Colonic mucosa (tissue), 4 donors: ENCODE data around the gene PACS1. TPM values are rescaled to one million over a fixed set of nuclear protein-coding genes. Genes with fewer than 3 reads are reported as not detected.

Experiments
- DNase-seq: peaks from one replicate; pipeline ENCODE4 v3.0.0-alpha.2; 2020
- H3K27ac ChIP-seq: fragments of 200-600 bp; one replicate; pipeline ENCODE4 v1.8.0; 2021
- H3K27me3 ChIP-seq: fragments of 200-600 bp; one replicate; pipeline ENCODE4 v1.8.0; 2021
- H3K36me3 ChIP-seq: fragments of 200-600 bp; one replicate; pipeline ENCODE4 v1.8.0; 2021
- H3K4me1 ChIP-seq: fragments of 200-600 bp; one replicate; pipeline ENCODE4 v1.8.0; 2021; ENCODE audit warnings: mild to moderate bottlenecking
- H3K4me3 ChIP-seq: fragments of 200-600 bp; one replicate; pipeline ENCODE4 v1.8.0; 2021
- H3K9ac ChIP-seq, 2 donors: one replicate each; pipeline ENCODE4 v1.7.0; 2013; ENCODE audit warnings: control low read depth in 2 of 2, low read depth in 2 of 2, low read length in 2 of 2
- H3K9me3 ChIP-seq: fragments of 200-600 bp; one replicate; pipeline ENCODE4 v1.8.0; 2021
- CTCF ChIP-seq: fragments of 200-600 bp; IDR thresholded peaks from one replicate; pipeline ENCODE4 v1.8.0; 2022; ENCODE audit warnings: antibody characterized with exemption, mild to moderate bottlenecking
- intact Hi-C: fragments of 100-400 bp; cut with DNase I; formaldehyde crosslinking; loops from one replicate; pipeline ENCODE4 v1.14.1; 2022
- total RNA-seq, 2 donors: library from RNA; stranded (reverse); fragmentation: NEBNext Ultra II Directional in 1 of 2; extraction: Animal tissue kit (Norgen Biotek cat#: 25700) in 1 of 2; gene quantifications; one replicate each; pipeline ENCODE4 v1.2.1, GENCODE V29; 2021
- donor health status: healthy.
- donor health status: DM: no; HTN: no; CAD: no.
- donor health status: DM: no; HTN: no; CAD: no.

The PACS1 gene
- total RNA-seq, 2 donors from 2014 or later = 10.1 to 20.9 TPM

- Histone ChIP-seq H3K27ac (no peak overlapping the region), H3K4me1 (no peaks in the 10 kb centered on the region), H3K36me3 (no peaks in the 10 kb centered on the region), H3K9ac (no peak overlapping the region), H3K9me3 (no peaks in the 10 kb centered on the region), H3K4me3 (no peak overlapping the region), H3K27me3 (no peaks in the 10 kb centered on the region)
- intact Hi-C loops = no loop called here
- DNase-seq = no peak
- no peak for TF ChIP-seq CTCF
Measured at GRCh38 chr11:66186470-66186869, 116.4 kb downstream of the PACS1 start.

GRCh38 chr11:66187453-66187852, 117.4 kb downstream of the PACS1 start:
- H3K27me3 ChIP-seq = no peaks in the 10 kb centered on the region
- H3K4me1 ChIP-seq = no peaks in the 10 kb centered on the region
- H3K9ac ChIP-seq = no peak overlapping the region
- H3K4me3 ChIP-seq = no peak overlapping the region
- no peak for DNase-seq
- H3K36me3 ChIP-seq = no peaks in the 10 kb centered on the region
- H3K27ac ChIP-seq = no peak overlapping the region
- no peak for TF ChIP-seq CTCF
- intact Hi-C loops = no loop called here
- no peaks in the 10 kb centered on the region for H3K9me3 ChIP-seq

- H3K4me3 ChIP-seq = no peak overlapping the region
- H3K27me3 ChIP-seq = no peaks in the 10 kb centered on the region
- no peak overlapping the region for H3K27ac ChIP-seq
- intact Hi-C loops = no loop called here
- no peaks in the 10 kb centered on the region for H3K9me3 ChIP-seq
- no peaks in the 10 kb centered on the region for H3K36me3 ChIP-seq
- no peak for TF ChIP-seq CTCF
- DNase-seq = no peak
- H3K4me1 ChIP-seq = no peaks in the 10 kb centered on the region
- no peak overlapping the region for H3K9ac ChIP-seq
Measured at GRCh38 chr11:66188580-66188979, 118.5 kb downstream of the PACS1 start.

GRCh38 chr11:66189031-66189745, 119.1 kb downstream of the PACS1 start:
- no peaks in the 10 kb centered on the region for H3K9me3 ChIP-seq
- no peaks in the 10 kb centered on the region for H3K36me3 ChIP-seq
- H3K4me3 ChIP-seq = no peak overlapping the region
- H3K27me3 ChIP-seq = no peaks in the 10 kb centered on the region
- no peak overlapping the region for H3K27ac ChIP-seq
- no peak overlapping the region for H3K9ac ChIP-seq
- no peak for DNase-seq
- TF ChIP-seq CTCF = no peak
- H3K4me1 ChIP-seq = no peaks in the 10 kb centered on the region
- intact Hi-C loops = no loop called here

- intact Hi-C loops = no loop called here
Measured at GRCh38 chr11:66190786-66191185, 120.7 kb downstream of the PACS1 start.

More at GRCh38 chr11:66190786-66191185, 120.7 kb downstream of the PACS1 start:
- H3K9ac ChIP-seq = no peak overlapping the region
- H3K27ac ChIP-seq = no peak overlapping the region
- no peak overlapping the region for H3K4me3 ChIP-seq
- no peaks in the 10 kb centered on the region for H3K9me3 ChIP-seq
- H3K27me3 ChIP-seq = no peaks in the 10 kb centered on the region
- H3K36me3 ChIP-seq = no peaks in the 10 kb centered on the region
- no peaks in the 10 kb centered on the region for H3K4me1 ChIP-seq
- no peak for TF ChIP-seq CTCF
- no peak for DNase-seq
